Fibroblast of the aortic adventitia (primary cell): ENCODE measurements around the gene DNAAF2. TPM values are rescaled to one million over a fixed set of nuclear protein-coding genes. Genes with fewer than 3 reads are reported as not detected.

ENCODE experiments used
- DNase-seq: peaks from one replicate; pipeline ENCODE4 v3.0.0-alpha.2; 2010; ENCODE audit warnings: low read depth
- H3K4me3 ChIP-seq: 2 replicates; pipeline ENCODE4 v1.5.1; 2011; ENCODE audit warnings: low read depth, mild to moderate bottlenecking, control low read depth, low read length, moderate library complexity
- CTCF ChIP-seq: IDR thresholded peaks from 2 replicates; pipeline ENCODE4 v1.5.1; 2011; ENCODE audit warnings: mild to moderate bottlenecking, low read length, control low read depth, inconsistent platforms; ENCODE audit not compliant: insufficient read depth
- small RNA-seq: library from RNA; depleted of rRNA; stranded (forward); fragments of <200 nt; gene quantifications from one replicate; pipeline ENCODE3, GENCODE V24; 2012
- total RNA-seq: library from RNA; depleted of rRNA; stranded (reverse); fragments of >200 nt; gene quantifications from 2 replicates; pipeline ENCODE4 v1.2.3, GENCODE V29; 2012; ENCODE audit warnings: low replicate concordance

DNAAF2 gene
- total RNA-seq, 1 donor: 10.5 TPM

- no peak for TF ChIP-seq CTCF
- no peak overlapping the region for H3K4me3 ChIP-seq
Measured at GRCh38 chr14:49582113-49582977, 52.7 kb downstream of the DNAAF2 start.

GRCh38 chr14:49581209-49582112, 53.6 kb downstream of the DNAAF2 start:
- no peak overlapping the region for H3K4me3 ChIP-seq
- TF ChIP-seq CTCF: no peak
- DNase-seq: no peak

More at GRCh38 chr14:49582113-49582977, 52.7 kb downstream of the DNAAF2 start:
- DNase-seq: no peak

- no peak for TF ChIP-seq CTCF
- H3K4me3 ChIP-seq: no peak overlapping the region
- no peak for DNase-seq
Measured at GRCh38 chr14:49579841-49580240, 55.2 kb downstream of the DNAAF2 start.

GRCh38 chr14:49578141-49578540, 56.9 kb downstream of the DNAAF2 start:
- TF ChIP-seq CTCF: no peak
- DNase-seq: no peak

More at GRCh38 chr14:49578141-49578540, 56.9 kb downstream of the DNAAF2 start:
- H3K4me3 ChIP-seq: no peak overlapping the region

Small RNA genes within 50 kb of the gene (small RNA-seq; reads per million reads assigned to genes)
- gene AL139099.3 (not detected), gene AL139099.4 (not detected), gene RF00019 (not detected), gene RNU6ATAC30P (not detected)

Other genes with a start within 250 kb of the DNAAF2 start
- 822 and 5,262 TPM in 2 replicates for gene RPS29, start 48.9 kb downstream of the DNAAF2 start, total RNA-seq
- gene LRR1, start 36.3 kb downstream of the DNAAF2 start, total RNA-seq: 10.6 and 33.4 TPM in 2 replicates
- 180 and 525 TPM in 2 replicates for gene RPL36AL, start 14.6 kb downstream of the DNAAF2 start, total RNA-seq
- 76.9 and 103 TPM in 2 replicates for gene MGAT2, start 14.4 kb downstream of the DNAAF2 start, total RNA-seq
- gene POLE2, start 53.0 kb upstream of the DNAAF2 start, total RNA-seq: 1.1 and 36.2 TPM in 2 replicates
- gene KLHDC1, start 57.9 kb upstream of the DNAAF2 start, total RNA-seq: 4.9 and 12.8 TPM in 2 replicates
- 69.3 and 74.1 TPM in 2 replicates for gene KLHDC2, start 132.9 kb upstream of the DNAAF2 start, total RNA-seq
- gene NEMF, start 217.5 kb upstream of the DNAAF2 start, total RNA-seq: 63.9 and 140 TPM in 2 replicates